ENCODE data around the gene RTN4R.
"Not testable (repeated sequence)": the region's sequence is repeated elsewhere in the genome, so short reads cannot be mapped to it uniquely, and the experiment has no call there.

Gene RTN4R

DNA sequence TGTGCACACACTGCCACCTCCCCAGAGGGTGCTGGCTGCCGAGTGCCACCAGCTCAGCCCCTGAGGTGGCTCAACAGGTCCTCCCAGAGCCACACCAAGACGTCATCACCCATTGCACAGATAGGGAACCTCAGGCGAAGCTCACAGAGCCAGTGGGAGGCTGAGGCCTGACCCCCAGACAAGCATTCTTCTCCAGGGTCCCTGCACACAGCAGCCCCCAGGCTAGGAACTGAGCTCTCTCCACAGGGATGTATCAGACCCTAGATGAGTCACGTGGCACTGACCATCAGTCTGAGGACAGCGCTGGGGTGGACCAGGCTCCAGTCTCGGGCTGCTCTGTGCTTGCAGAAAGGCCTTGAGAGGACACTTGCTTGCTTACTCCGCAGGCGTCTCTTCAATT is 1.6 kb upstream of the RTN4R start:
- not testable (repeated sequence) for DNase-seq

DNA sequence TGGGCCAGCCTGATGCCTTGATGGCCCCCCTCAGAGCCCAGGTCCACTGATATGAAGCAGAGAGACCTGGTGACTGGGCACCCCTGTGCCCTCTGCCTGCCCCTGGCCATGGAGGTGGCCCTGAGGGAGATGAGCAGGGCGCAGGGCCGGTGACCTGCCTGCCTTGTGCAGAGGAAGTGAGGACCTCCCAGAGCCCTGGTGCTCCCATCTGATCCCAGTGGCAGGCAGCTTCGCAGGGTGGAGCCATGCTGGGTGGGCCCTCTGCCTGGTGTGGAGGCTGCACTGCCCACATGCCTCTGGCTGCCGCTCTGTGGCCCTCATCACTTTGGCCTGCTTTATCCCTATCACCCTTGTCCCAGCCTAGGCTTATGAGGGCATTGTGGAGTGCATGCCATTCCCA is 1.1 kb upstream of the RTN4R start:
- not testable (repeated sequence) for DNase-seq

GRCh38 chr22:20267441-20268278 is 458 bp downstream of the RTN4R start:
- DNase-seq: peak in 1 of 2 experiments; percentile 37

DNA sequence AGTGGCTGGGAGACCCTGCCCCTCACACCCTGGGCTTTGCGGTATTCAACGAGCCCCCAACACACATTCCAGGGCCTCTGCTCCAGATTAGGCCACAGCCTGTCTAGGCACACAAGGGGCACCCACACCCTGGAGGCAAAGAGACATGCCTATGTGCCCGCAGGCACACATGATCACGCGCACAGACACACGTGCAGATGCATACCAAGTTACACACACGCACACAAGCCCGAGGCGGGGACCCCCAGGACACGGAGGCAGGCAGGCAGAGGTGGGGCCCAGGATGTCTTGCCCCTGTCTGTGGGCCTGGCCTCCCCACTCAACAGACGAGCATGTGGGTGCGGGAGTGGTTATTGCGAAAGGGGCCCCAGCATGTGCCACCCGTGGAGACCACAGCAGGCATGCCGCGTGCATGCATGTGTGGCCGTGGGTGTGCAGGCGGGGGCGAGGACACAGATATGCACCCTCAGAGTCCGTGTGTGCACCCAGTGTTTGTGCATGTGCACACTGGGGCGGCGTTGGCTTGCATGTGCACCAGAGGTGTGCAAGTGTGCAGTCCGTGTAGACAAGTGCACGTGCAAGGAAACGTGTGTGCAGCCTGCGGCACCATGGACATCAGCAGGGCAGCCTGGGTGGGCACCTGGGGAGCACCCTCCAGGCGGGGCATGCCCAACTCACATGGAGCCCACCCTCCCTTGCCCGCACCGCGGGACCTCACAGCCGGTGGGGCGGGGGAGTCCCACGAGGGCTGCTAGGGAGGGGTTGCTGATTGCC is 1.3 kb downstream of the RTN4R start:
- not testable (repeated sequence) for DNase-seq

DNA sequence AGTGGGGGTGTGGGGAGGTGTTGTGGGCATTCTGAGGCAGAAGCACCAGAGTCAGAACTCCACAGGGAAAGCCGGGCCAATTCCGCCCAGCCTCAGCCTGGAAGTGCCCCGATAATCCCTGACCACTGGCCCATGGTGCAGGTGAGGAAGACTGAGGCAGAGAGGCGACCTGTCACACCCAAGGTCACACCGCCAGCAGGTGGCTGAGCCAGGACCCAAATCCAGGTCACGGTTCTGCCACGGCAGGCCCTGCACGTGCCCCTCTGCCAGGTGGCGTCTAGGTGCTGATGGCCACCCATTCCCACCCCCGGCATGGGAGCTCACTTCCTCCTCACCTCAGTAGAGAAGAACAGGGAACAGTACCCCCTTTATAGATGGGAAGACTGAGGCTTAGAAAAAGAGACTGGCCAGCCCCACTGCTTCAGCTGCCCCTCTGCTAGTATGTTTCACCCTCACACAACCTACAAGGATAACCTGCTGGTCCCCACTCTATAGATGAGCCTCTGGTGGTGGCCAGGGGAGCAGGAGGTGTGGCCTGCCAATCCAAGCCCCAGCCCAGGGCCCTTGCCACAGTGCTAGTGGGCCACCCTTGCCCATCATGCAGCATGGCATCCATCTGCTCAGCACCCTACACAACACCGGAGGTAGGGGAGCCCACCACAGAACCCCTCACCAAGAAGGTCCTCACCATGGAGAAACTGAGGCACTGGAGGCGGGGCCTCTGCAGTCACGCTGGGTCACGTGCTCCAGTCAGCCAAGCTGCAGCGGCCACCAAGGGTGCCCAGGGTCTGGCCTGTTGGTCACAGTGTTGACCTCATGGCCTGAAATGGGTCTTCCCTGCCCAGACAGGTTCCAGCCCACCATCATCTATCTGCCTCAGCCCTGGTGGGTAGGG is 2.1 kb downstream of the RTN4R start:
- DNase-seq: not testable (repeated sequence)

DNA sequence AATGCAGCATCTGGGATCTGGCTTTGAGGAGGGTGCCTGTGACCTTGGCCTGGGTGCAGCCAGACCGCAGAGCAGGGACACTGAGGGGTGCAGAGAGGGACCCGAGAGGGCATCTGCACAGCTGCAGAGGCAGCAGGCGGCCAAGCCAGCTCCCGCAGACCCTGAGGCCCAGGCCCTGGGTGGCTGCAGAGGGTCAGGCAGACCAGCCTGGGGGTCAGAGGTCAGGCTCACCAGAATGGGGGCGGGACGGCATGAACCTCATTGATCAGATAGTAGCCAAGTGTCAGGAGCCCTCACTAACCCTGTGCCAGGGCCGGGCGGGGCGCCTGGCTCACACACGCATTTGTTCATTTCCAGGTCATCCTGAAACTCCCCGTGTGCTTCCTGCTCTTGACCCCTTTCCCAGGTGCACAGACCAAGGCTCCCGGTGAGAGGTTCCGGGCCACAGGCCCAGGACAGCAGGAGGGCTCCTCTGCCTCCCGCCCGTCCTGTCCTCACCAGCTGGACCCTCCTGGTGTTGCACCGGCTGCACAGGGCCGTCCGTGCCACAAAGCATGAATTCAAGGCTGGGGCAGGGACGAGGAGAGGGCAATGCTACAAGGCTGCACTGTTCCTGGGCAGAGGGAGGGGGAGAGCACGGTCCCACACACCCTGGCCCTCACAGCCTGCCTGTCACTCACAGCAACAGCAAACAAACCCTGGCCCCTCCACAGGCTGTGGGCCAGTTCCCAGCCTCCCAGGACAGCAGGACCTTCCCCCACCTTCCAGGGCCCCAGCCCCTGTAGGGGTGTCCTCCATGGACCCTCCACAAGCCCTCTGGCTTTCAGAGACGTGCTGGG is 3.3 kb downstream of the RTN4R start:
- no peak for DNase-seq

- DNase-seq: not testable (repeated sequence)
Measured at GRCh38 chr22:20263404-20264281, 4.5 kb downstream of the RTN4R start.

- no peak for DNase-seq
Measured at GRCh38 chr22:20262582-20263147, 5.5 kb downstream of the RTN4R start.

DNA sequence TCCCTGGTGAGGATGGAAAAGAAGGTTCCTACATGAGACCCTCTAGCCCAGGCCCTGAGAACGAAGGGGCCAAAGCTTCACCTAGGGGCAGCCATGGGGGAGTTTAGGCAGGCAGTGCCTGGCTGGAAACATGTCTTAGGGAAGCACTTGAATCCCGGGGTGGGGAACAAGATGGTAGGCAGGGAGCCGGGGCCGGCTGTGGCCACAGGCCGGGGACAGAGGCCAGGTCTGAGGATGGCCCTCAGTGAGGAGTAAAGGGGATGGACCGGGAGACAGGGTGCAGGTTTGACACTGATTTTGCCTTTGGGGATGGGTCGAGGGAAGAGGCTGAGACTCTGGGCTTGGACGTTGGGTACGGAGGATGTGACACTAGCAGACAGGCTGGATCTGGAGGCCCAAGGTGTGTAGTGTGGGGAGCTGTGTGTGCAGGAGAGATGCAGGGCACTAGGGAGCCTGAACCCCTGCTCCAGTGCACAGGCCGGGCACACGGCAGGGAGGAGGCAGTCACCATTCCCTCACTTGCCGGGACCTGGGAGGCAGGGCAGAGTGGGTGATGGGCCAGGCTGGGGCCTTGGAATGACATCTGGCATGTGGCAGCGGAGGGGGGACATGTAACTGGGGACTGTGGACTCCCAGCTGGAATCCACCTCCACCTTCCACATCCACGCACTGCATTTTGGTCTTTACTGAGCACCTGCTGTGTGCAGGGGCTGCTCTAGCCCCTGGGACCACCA is 6.1 kb downstream of the RTN4R start:
- DNase-seq: no peak

- no peak for DNase-seq
Measured at GRCh38 chr22:20260071-20260765, 7.9 kb downstream of the RTN4R start.

- DNase-seq: no peak
Measured at GRCh38 chr22:20259327-20259688, 8.8 kb downstream of the RTN4R start.

DNA sequence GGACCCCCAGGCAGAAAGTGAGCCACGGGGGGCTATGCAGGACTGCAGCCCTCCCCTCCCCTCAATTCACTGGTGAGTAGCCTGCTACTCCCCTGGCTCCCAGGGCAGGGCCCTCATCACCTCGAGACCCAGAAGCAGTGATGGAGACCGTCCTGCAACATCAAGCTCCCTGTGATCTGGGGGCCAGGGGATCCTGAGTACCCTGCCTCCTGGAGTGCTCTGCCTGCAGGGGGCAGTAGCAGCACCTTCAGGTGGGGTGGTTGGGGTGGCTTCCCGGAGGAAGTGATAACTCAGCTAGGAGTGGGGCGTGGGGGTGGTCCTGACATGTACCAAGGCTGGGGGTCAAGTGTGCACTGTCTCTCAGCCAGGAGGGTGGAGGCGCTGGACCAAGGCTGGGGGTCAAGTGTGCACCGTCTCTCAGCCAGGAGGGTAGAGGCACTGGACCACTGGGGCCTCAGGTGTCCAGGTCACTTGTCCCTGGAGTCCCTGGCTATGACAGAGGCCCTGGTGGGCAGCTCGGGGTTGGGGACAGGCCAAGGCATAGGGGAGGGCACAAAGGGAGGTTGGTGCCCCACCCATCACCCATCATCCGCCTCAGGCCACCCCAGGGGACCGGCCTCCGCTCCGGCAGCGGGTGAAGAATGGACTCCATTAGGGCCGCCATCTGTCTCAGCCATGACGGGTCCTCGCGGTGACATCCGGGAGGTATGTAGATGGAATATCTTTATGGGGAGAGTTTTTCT is 9.4 kb downstream of the RTN4R start:
- DNase-seq: no peak

DNA sequence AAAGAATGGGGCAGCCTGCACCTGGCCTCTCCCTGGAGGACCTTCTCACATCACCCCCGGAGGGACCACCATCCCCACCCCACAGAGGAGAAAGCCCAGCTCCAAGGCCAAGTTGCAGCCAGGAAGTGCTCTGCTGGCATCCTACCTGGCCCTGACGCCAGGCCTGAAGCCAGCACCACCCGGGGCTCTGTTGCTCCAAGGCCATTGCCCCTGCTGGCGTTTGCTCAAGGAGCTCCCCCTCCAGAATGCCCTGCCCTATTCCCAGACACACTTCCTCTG is 10.2 kb downstream of the RTN4R start:
- no peak for DNase-seq

- no peak for DNase-seq
Measured at GRCh38 chr22:20257212-20258020, 10.7 kb downstream of the RTN4R start.

DNA sequence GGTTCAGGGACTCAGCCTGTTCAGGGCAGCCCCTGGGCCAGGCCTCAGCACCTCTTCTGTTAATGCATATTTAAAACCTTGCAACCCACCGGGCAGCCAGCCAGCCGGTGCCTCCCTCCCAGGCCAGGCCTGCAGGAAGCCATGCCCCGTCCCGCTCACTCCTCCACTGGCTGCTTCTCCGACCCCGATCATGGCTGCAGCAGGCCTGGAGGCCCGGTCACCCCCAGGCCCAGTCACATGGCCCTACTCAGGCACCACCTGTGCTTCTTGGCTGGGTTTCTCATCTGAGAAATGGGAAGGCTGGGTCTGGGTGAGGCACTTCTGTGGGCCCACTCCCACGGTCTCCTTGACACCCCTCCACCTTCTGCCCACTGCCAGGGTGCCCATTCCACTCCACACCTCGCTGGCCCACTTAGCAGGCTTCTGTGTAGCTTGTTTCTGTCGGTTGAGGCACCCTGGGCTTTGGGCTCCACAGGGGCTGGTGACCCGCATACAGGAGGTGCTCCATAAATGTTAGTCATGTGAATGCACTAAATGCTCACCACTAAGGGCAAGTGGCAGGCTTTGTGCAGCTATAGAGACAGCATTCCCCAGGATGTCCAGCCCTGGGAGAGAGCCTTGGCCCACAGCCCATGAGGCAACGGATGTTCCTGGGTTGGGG is 11.4 kb downstream of the RTN4R start:
- DNase-seq: no peak

DNA sequence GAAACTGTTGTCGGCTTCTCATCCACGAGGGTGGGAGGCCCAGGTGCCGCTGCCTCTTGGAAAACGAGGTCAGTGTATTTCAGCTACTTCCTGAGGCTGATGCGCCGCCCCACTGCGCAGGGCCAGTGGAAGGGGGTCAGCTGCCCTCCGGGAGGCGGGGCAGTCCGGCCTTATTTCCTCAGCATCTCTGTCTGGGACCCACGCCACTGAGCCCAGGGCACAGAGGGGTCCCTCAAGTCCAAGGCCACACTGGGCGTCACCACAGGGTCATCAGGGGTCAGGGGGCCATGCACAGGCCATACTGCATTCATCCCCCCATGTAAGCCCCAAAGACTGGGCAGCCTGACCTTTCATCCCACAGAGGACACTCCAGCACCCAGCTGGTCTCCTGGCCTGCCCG is 12.1 kb downstream of the RTN4R start:
- DNase-seq: no peak
